ENCODE data around the gene SSBP4. TPM values are rescaled to one million over a fixed set of nuclear protein-coding genes. Genes with fewer than 3 reads are reported as not detected.
A peak's percentile ranks its signal among the peaks of the same experiment; 100 is the strongest.

Gene SSBP4
- total RNA-seq, 1 experiment from 2014 or later: 51.2 TPM

- no peak for ATAC-seq
- ChIA-PET CTCF (interaction anchor here (0.7 to 4.5 kb wide), 13 partner anchors 10 to 420 kb away, joined by 3 to 94 read pairs (median 12); partner anchors contain the start of genes LRRC25 and SSBP4), POLR2A (interaction anchor here (1.0 to 1.7 kb wide), 4 partner anchors 12 to 181 kb away, joined by 4 to 13 read pairs (median 5); partner anchors contain the start of gene JUND)
- no peak for DNase-seq (ENCODE audit: low spot score)
- Mint-ChIP-seq H3K27me3 (ENCODE audit: low read depth) (peaks cover 32% of the 10 kb centered on the region), H3K36me3 (peaks cover 11% of the 10 kb centered on the region), H3K4me3 (peak overlapping the region; percentile 73), H3K27ac (no peak overlapping the region), H3K9me3 (no peaks in the 10 kb centered on the region), H3K4me1 (peaks cover 32% of the 10 kb centered on the region)
- no peak for TF ChIP-seq ZNF416 (CRISPR knock-in tag; IDR thresholded peaks at IDR 0.05)
- no peak for TF ChIP-seq GTF2I (CRISPR knock-in tag; conservative IDR thresholded peaks at IDR 0.05)
- TF ChIP-seq ZNF219 (CRISPR knock-in tag; IDR thresholded peaks at IDR 0.05; ENCODE audit: borderline replicate concordance): no peak
- no peak for TF ChIP-seq ATF2 (CRISPR knock-in tag; IDR thresholded peaks at IDR 0.05; ENCODE audit: borderline replicate concordance, low read depth)
- TF ChIP-seq, protein P1, sequence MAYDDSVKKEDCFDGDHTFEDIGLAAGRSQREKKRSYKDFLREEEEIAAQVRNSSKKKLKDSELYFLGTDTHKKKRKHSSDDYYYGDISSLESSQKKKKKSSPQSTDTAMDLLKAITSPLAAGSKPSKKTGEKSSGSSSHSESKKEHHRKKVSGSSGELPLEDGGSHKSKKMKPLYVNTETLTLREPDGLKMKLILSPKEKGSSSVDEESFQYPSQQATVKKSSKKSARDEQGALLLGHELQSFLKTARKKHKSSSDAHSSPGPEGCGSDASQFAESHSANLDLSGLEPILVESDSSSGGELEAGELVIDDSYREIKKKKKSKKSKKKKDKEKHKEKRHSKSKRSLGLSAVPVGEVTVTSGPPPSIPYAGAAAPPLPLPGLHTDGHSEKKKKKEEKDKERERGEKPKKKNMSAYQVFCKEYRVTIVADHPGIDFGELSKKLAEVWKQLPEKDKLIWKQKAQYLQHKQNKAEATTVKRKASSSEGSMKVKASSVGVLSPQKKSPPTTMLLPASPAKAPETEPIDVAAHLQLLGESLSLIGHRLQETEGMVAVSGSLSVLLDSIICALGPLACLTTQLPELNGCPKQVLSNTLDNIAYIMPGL (CRISPR knock-in tag; IDR thresholded peaks at IDR 0.05): no peak
- TF ChIP-seq, protein P2, sequence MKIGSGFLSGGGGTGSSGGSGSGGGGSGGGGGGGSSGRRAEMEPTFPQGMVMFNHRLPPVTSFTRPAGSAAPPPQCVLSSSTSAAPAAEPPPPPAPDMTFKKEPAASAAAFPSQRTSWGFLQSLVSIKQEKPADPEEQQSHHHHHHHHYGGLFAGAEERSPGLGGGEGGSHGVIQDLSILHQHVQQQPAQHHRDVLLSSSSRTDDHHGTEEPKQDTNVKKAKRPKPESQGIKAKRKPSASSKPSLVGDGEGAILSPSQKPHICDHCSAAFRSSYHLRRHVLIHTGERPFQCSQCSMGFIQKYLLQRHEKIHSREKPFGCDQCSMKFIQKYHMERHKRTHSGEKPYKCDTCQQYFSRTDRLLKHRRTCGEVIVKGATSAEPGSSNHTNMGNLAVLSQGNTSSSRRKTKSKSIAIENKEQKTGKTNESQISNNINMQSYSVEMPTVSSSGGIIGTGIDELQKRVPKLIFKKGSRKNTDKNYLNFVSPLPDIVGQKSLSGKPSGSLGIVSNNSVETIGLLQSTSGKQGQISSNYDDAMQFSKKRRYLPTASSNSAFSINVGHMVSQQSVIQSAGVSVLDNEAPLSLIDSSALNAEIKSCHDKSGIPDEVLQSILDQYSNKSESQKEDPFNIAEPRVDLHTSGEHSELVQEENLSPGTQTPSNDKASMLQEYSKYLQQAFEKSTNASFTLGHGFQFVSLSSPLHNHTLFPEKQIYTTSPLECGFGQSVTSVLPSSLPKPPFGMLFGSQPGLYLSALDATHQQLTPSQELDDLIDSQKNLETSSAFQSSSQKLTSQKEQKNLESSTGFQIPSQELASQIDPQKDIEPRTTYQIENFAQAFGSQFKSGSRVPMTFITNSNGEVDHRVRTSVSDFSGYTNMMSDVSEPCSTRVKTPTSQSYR (CRISPR knock-in tag; IDR thresholded peaks at IDR 0.05): no peak
- no peak for TF ChIP-seq NR3C1 (CRISPR knock-in tag; conservative IDR thresholded peaks at IDR 0.05; ENCODE audit: low read depth)
- TF ChIP-seq IRF2 (CRISPR knock-in tag; IDR thresholded peaks at IDR 0.05; ENCODE audit: borderline replicate concordance, low read depth): no peak
- TF ChIP-seq, protein P3, sequence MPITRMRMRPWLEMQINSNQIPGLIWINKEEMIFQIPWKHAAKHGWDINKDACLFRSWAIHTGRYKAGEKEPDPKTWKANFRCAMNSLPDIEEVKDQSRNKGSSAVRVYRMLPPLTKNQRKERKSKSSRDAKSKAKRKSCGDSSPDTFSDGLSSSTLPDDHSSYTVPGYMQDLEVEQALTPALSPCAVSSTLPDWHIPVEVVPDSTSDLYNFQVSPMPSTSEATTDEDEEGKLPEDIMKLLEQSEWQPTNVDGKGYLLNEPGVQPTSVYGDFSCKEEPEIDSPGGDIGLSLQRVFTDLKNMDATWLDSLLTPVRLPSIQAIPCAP (CRISPR knock-in tag; IDR thresholded peaks at IDR 0.05): no peak
- no peak for TF ChIP-seq SOX15 (CRISPR knock-in tag; IDR thresholded peaks at IDR 0.05)
- TF ChIP-seq, protein P4, sequence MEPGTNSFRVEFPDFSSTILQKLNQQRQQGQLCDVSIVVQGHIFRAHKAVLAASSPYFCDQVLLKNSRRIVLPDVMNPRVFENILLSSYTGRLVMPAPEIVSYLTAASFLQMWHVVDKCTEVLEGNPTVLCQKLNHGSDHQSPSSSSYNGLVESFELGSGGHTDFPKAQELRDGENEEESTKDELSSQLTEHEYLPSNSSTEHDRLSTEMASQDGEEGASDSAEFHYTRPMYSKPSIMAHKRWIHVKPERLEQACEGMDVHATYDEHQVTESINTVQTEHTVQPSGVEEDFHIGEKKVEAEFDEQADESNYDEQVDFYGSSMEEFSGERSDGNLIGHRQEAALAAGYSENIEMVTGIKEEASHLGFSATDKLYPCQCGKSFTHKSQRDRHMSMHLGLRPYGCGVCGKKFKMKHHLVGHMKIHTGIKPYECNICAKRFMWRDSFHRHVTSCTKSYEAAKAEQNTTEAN (CRISPR knock-in tag; IDR thresholded peaks at IDR 0.05): no peak
- TF ChIP-seq CTCF (IDR thresholded peaks at IDR 0.05): no peak
- TF ChIP-seq STAT6 (CRISPR knock-in tag; conservative IDR thresholded peaks at IDR 0.05; ENCODE audit: low read depth): no peak
- TF ChIP-seq, protein P5, sequence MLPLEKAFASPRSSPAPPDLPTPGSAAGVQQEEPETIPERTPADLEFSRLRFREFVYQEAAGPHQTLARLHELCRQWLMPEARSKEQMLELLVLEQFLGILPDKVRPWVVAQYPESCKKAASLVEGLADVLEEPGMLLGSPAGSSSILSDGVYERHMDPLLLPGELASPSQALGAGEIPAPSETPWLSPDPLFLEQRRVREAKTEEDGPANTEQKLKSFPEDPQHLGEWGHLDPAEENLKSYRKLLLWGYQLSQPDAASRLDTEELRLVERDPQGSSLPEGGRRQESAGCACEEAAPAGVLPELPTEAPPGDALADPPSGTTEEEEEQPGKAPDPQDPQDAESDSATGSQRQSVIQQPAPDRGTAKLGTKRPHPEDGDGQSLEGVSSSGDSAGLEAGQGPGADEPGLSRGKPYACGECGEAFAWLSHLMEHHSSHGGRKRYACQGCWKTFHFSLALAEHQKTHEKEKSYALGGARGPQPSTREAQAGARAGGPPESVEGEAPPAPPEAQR (CRISPR knock-in tag; IDR thresholded peaks at IDR 0.05): no peak
- peak; percentile 49; the same call in 1 of the 2 replicates for TF ChIP-seq ZNF532 (CRISPR knock-in tag; IDR thresholded peaks at IDR 0.05; ENCODE audit: borderline replicate concordance)
- no peak for TF ChIP-seq ZNF138 (CRISPR knock-in tag; conservative IDR thresholded peaks at IDR 0.05)
Measured at GRCh38 chr19:18386543-18387271, 32.5 kb upstream of the SSBP4 start.

Measured in WTC11 (cell line).